Keratinocyte (primary cell): ENCODE measurements around the gene KSR1.

ENCODE experiments used
- CTCF ChIP-seq, 3 experiments: IDR thresholded peaks in 1 of 3; conservative IDR thresholded peaks in 1 of 3; optimal IDR thresholded peaks in 1 of 3; 2 replicates in 2 of 3; 3 replicates in 1 of 3; pipeline versions ENCODE3 to v1.5.1; 2011; ENCODE audit warnings: low read length in 3 of 3, mild to moderate bottlenecking in 3 of 3, moderate library complexity in 2 of 3, control low read depth in 1 of 3, inconsistent platforms in 1 of 3; ENCODE audit not compliant: insufficient read depth in 2 of 3; ENCODE audit errors: extremely low read depth in 1 of 3
- EZH2 ChIP-seq: IDR thresholded peaks from one replicate; pipeline ENCODE4 v1.6.1; 2012; ENCODE audit warnings: inconsistent platforms, mild to moderate bottlenecking, low read length, moderate library complexity

DNA sequence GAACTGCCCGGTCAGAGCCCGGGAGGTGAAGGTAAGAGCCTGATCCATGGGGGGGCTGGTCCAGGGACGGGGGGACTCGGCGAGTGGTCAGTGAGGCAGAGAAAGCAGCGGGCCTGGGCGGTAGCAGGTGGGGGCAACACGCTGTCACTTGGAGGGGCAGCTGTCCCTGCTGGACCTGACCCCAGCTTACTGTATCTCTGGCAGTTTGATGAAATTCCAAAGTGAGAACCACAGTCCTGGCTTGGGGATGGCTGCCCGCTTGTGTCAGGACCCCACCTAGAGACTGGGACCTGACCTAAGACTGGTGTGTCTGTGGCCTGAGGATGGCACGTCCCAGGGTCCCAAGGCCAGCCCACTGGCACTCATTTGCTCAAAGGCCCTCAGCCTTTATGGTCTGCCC lies 35.1 kb upstream of the KSR1 start:
- TF ChIP-seq CTCF (optimal IDR thresholded peaks at IDR 0.05 in 1 of 3, IDR thresholded peaks at IDR 0.05 in 1 of 3, conservative IDR thresholded peaks at IDR 0.05 in 1 of 3; ENCODE audit: extremely low read depth in 1 of 3, insufficient read depth in 2 of 3, low read length in 3 of 3) (no peak), EZH2 (no peak)
